ENCODE measurements around the gene RARRES1. TPM values are rescaled to one million over a fixed set of nuclear protein-coding genes. Genes with fewer than 3 reads are reported as not detected.

Gene RARRES1
- total RNA-seq, 2 experiments from 2014 or later = not detected

- CTCF ChIA-PET = no interaction called here
- Histone ChIP-seq H3K9me3 (ENCODE audit: control insufficient read depth in 1 of 2, insufficient read depth in 1 of 2, low read length in 2 of 2) (no peaks in the 10 kb centered on the region), H3K27me3 (ENCODE audit: control insufficient read depth in 1 of 2, insufficient read depth in 2 of 2, low read length in 2 of 2) (no peaks in the 10 kb centered on the region), H3K27ac (ENCODE audit: low read depth in 1 of 2, low read length in 2 of 2) (no peak overlapping the region), H3K4me1 (ENCODE audit: insufficient read depth, low read length) (no peaks in the 10 kb centered on the region), H3K36me3 (ENCODE audit: insufficient read depth, low read length) (no peaks in the 10 kb centered on the region), H3K4me3 (ENCODE audit: low read length) (no peak overlapping the region)
- Mint-ChIP-seq H3K4me3 (no peak overlapping the region), H3K9me3 (no peaks in the 10 kb centered on the region), H3K36me3 (ENCODE audit: low read depth) (no peaks in the 10 kb centered on the region), H3K27ac (no peak overlapping the region), H3K27me3 (no peaks in the 10 kb centered on the region), H3K4me1 (ENCODE audit: low read depth) (no peaks in the 10 kb centered on the region)
- ATAC-seq (ENCODE audit: poor library complexity) = no peak
- POLR2A ChIA-PET = no interaction called here
- TF ChIP-seq CTCF (IDR thresholded peaks at IDR 0.05) = no peak
- DNase-seq = no peak
- intact Hi-C loops (cut with DNase I, micrococcal nuclease) = no loop called here
These were observed 36.8 kb upstream of the RARRES1 start for GRCh38 chr3:158768881-158769543.

- no peak overlapping the region for H3K4me3 Mint-ChIP-seq
- intact Hi-C loops (cut with DNase I, micrococcal nuclease) = no loop called here
- no peaks in the 10 kb centered on the region for H3K4me1 Mint-ChIP-seq (ENCODE audit: low read depth)
- ChIA-PET CTCF (no interaction called here), POLR2A (no interaction called here)
- no peaks in the 10 kb centered on the region for H3K4me1 ChIP-seq (ENCODE audit: insufficient read depth, low read length)
- no peaks in the 10 kb centered on the region for H3K27me3 ChIP-seq (ENCODE audit: control insufficient read depth in 1 of 2, insufficient read depth in 2 of 2, low read length in 2 of 2)
- no peaks in the 10 kb centered on the region for H3K9me3 ChIP-seq (ENCODE audit: control insufficient read depth in 1 of 2, insufficient read depth in 1 of 2, low read length in 2 of 2)
- H3K36me3 ChIP-seq (ENCODE audit: insufficient read depth, low read length) = no peaks in the 10 kb centered on the region
- no peak overlapping the region for H3K27ac Mint-ChIP-seq
- no peak for TF ChIP-seq CTCF (IDR thresholded peaks at IDR 0.05)
- no peak overlapping the region for H3K4me3 ChIP-seq (ENCODE audit: low read length)
- no peak overlapping the region for H3K27ac ChIP-seq (ENCODE audit: low read depth in 1 of 2, low read length in 2 of 2)
- no peaks in the 10 kb centered on the region for H3K27me3 Mint-ChIP-seq
- DNase-seq (no peak), ATAC-seq (ENCODE audit: poor library complexity) (no peak)
- no peaks in the 10 kb centered on the region for H3K9me3 Mint-ChIP-seq
- H3K36me3 Mint-ChIP-seq (ENCODE audit: low read depth) = no peaks in the 10 kb centered on the region
These were observed 36.1 kb upstream of the RARRES1 start for GRCh38 chr3:158768361-158768787.

GRCh38 chr3:158766364-158766763 lies 34.1 kb upstream of the RARRES1 start:
- ATAC-seq (ENCODE audit: poor library complexity) (no peak), DNase-seq (no peak)
- H3K4me1 Mint-ChIP-seq (ENCODE audit: low read depth) = no peaks in the 10 kb centered on the region
- no peak for TF ChIP-seq CTCF (IDR thresholded peaks at IDR 0.05)
- H3K36me3 Mint-ChIP-seq (ENCODE audit: low read depth) = no peaks in the 10 kb centered on the region
- POLR2A ChIA-PET = no interaction called here
- H3K4me3 Mint-ChIP-seq = no peak overlapping the region
- H3K27me3 ChIP-seq (ENCODE audit: control insufficient read depth in 1 of 2, insufficient read depth in 2 of 2, low read length in 2 of 2) = no peaks in the 10 kb centered on the region
- H3K27me3 Mint-ChIP-seq = no peaks in the 10 kb centered on the region
- no peaks in the 10 kb centered on the region for H3K9me3 Mint-ChIP-seq
- no peak overlapping the region for H3K27ac ChIP-seq (ENCODE audit: low read depth in 1 of 2, low read length in 2 of 2)
- no peaks in the 10 kb centered on the region for H3K9me3 ChIP-seq (ENCODE audit: control insufficient read depth in 1 of 2, insufficient read depth in 1 of 2, low read length in 2 of 2)
- no peaks in the 10 kb centered on the region for H3K4me1 ChIP-seq (ENCODE audit: insufficient read depth, low read length)
- intact Hi-C loops (cut with DNase I, micrococcal nuclease) = no loop called here
- H3K4me3 ChIP-seq (ENCODE audit: low read length) = no peak overlapping the region
- CTCF ChIA-PET = no interaction called here
- H3K36me3 ChIP-seq (ENCODE audit: insufficient read depth, low read length) = no peaks in the 10 kb centered on the region
- no peak overlapping the region for H3K27ac Mint-ChIP-seq
